SH-SY5Y (cell line): Measurements from ENCODE around the gene EGFR.

Experiments
- GATA2 ChIP-seq: IDR thresholded peaks from 2 replicates; pipeline ENCODE4 v1.6.1; 2011; ENCODE audit warnings: mild to moderate bottlenecking, low read depth, low read length
- GATA3 ChIP-seq: IDR thresholded peaks from 2 replicates; pipeline ENCODE4 v1.6.1; 2011; ENCODE audit warnings: low read depth, mild to moderate bottlenecking, low read length, moderate library complexity

EGFR gene

DNA sequence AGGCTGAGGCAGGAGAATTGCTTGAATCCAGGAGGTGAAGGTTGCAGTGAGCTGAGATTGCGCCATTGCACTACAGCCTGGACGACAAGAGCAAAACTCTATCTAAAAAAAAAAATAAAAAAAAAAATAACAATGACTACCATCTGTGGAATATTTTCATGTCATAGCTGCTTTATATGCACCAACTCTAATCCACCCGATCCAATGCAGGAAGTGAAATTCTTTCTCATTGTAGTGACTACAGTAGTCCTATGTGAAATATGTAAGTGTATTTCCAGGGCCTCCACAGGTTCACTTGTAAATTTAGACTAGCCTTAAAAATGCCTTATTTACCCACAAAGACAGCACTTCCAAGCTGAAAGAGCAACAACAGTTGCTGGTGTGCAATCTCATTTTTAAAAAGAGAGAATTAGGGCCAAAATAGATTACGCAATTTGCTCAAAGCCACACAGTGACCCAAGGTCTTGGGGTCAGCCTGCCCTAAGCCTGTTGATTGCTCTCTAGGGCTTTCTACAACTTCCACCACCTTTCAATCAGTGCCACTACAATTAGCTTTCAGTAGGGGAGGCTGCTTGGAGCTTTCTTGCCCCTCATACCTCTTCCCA lies 25.8 kb upstream of the EGFR start:
- TF ChIP-seq GATA3 (no peak), GATA2 (no peak)

- TF ChIP-seq GATA3 (no peak), GATA2 (no peak)
Observed at GRCh38 chr7:54995166-54995565, 23.7 kb upstream of the EGFR start.

DNA sequence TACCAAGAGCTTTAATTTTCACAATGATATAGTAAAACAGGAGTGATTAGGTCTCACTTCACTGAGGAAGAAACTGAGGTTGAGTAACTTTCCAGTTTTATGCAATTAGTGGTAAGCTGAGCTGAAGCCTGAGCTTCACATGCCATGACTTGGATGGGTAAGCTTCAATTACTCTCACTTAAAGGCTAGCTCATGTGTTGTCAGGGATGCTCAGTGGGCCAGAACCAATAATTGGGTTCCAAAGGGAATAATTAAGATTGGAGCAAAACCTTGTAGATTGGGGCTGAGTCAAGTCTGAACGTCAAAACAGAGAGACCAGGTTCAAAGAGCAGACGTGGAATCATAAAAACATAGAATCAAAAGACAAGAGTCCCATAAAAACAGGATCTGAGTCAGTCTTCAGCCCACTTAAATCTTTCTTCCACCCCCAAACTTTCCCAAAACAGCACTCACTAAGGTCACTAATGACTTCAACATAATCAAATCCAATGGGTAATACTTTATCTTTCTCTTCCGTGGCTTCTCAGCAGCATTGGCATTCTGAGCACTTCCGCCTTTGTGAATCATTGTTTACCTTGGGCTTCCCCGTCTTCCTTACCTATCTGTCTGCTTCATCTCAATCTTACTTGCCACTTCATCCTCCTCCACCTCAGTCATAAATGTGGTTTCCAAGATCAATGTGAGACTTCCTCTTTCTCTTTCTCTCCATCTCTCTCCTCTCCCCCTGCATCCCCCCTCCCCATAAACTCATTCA lies 23.0 kb upstream of the EGFR start:
- TF ChIP-seq GATA3 = no peak
- TF ChIP-seq GATA2 = no peak

DNA sequence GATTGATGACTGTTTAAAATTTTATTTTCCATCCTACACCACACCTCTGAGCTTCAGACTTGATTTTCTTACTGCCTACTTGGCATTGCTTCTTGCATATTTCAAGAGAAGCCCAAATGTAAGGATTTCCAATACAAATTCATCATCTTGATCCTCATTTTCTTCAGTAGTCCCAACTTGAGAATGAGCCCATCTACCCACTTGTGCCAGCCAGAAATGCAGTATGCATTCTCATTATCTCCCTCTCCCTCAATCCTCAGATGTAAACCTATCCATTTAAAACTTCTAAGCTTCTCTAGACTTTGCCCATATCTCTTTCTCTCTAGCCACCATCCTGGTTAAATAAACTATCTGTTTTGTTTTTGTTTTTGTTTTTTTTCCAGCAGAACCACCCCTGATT lies 22.4 kb upstream of the EGFR start:
- TF ChIP-seq GATA2 (no peak), GATA3 (no peak)

- TF ChIP-seq GATA3 (no peak), GATA2 (no peak)
Observed at GRCh38 chr7:55004579-55004978, 14.2 kb upstream of the EGFR start.

- TF ChIP-seq GATA2 = no peak
- no peak for TF ChIP-seq GATA3
Observed at GRCh38 chr7:55005241-55005851, 13.5 kb upstream of the EGFR start.

GRCh38 chr7:55006499-55006898 lies 12.3 kb upstream of the EGFR start:
- no peak for TF ChIP-seq GATA3
- TF ChIP-seq GATA2 = no peak

- TF ChIP-seq GATA2 (no peak), GATA3 (no peak)
Observed at GRCh38 chr7:55013851-55014250, 5.0 kb upstream of the EGFR start.

GRCh38 chr7:55016061-55016745 lies 2.6 kb upstream of the EGFR start:
- TF ChIP-seq GATA2 = no peak

DNA sequence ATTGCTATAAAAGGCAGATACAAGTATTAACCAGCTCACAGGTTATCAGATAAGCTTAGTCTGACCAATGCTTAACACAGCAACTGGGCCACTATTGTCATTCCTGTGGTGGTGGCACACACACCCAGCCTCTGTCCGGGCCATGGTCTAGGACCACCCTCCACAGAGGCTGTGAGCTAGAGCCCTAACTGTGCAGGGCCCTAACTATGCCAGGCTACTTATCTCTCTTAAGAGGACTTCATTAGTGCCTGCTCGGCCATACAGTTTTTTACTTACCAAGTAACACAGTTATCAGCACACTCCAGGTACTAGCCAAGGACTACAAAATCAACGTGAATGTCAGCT lies 2.1 kb upstream of the EGFR start:
- TF ChIP-seq GATA2 (no peak), GATA3 (no peak)

- TF ChIP-seq GATA3 (no peak), GATA2 (no peak)
Observed at GRCh38 chr7:55017841-55018240, 976 bp upstream of the EGFR start.

GRCh38 chr7:55019191-55019690 lies 424 bp downstream of the EGFR start:
- TF ChIP-seq GATA3 = no peak

GRCh38 chr7:55019691-55020465 lies 1.1 kb downstream of the EGFR start:
- no peak for TF ChIP-seq GATA3
- TF ChIP-seq GATA2 = no peak

DNA sequence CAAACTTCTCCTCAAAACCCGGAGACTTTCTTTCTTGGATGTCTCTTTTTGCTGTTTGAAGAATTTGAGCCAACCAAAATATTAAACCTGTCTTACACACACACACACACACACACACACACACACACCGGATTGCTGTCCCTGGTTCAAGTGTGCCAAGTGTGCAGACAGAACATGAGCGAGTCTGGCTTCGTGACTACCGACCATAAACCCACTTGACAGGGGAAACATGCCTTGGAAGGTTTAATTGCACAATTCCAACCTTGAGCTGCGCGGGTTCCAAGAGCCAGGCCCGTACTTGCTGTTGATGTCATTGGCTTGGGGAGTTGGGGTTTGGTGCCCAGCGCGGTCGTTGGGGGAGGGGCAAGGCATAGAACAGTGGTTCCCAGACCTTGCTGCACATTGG lies 1.7 kb downstream of the EGFR start:
- TF ChIP-seq GATA2 = no peak
- TF ChIP-seq GATA3 = no peak

- no peak for TF ChIP-seq GATA3
- no peak for TF ChIP-seq GATA2
Observed at GRCh38 chr7:55021053-55021452, 2.2 kb downstream of the EGFR start.
